Keratinocyte (primary cell): ENCODE measurements around the gene ASMT. TPM values are rescaled to one million over a fixed set of nuclear protein-coding genes. Genes with fewer than 3 reads are reported as not detected.
"Not testable (repeated sequence)": the region's sequence is repeated elsewhere in the genome, so short reads cannot be mapped to it uniquely, and the experiment has no call there.

Experiments used
- DNase-seq: peaks from one replicate; pipeline ENCODE4 v3.0.0-alpha.2; 2011; ENCODE audit warnings: low read depth, missing footprints, low spot score
- FAIRE-seq: peaks from 2 replicates; lab custom pipeline; 2011; peaks lifted over from hg19 to GRCh38; lab: Jason Lieb, UNC
- H2AFZ ChIP-seq: 2 replicates; pipeline ENCODE4 v1.6.0; 2012; ENCODE audit warnings: low read length, control low read depth, inconsistent platforms; ENCODE audit not compliant: control insufficient read depth
- H3K27ac ChIP-seq: 2 replicates; pipeline ENCODE4 v1.5.1; 2011; ENCODE audit warnings: low read length; ENCODE audit not compliant: control insufficient read depth, insufficient read depth
- H3K27me3 ChIP-seq: 3 replicates; pipeline ENCODE4 v1.6.0; 2011; ENCODE audit warnings: low read length; ENCODE audit not compliant: control insufficient read depth, insufficient read depth; ENCODE audit errors: extremely low read depth
- H3K36me3 ChIP-seq, 2 experiments: 2 replicates in 1 of 2; 3 replicates in 1 of 2; pipeline ENCODE4 v1.5.1; 2011; ENCODE audit warnings: low read length in 2 of 2, mild to moderate bottlenecking in 1 of 2; ENCODE audit not compliant: control insufficient read depth in 2 of 2, insufficient read depth in 2 of 2; ENCODE audit errors: extremely low read depth in 1 of 2
- H3K4me1 ChIP-seq: 3 replicates; pipeline ENCODE4 v1.5.1; 2011; ENCODE audit warnings: low read length; ENCODE audit not compliant: control insufficient read depth, insufficient read depth; ENCODE audit errors: extremely low read depth
- H3K4me2 ChIP-seq: 3 replicates; pipeline ENCODE4 v1.6.0; 2011; ENCODE audit warnings: low read depth, low read length; ENCODE audit not compliant: control insufficient read depth, insufficient read depth; ENCODE audit errors: extremely low read depth
- H3K4me3 ChIP-seq, 3 experiments: fragments of 200-600 bp in 1 of 3; sonication (generic) in 1 of 3; 2 replicates in 2 of 3; 3 replicates in 1 of 3; pipeline ENCODE4 v1.5.1; 2011 to 2016; ENCODE audit warnings: low read length in 3 of 3, mild to moderate bottlenecking in 3 of 3, control low read depth in 2 of 3, inconsistent platforms in 1 of 3, low read depth in 1 of 3, mixed read lengths in 1 of 3, mixed run types in 1 of 3, moderate library complexity in 1 of 3; ENCODE audit not compliant: control insufficient read depth in 2 of 3, insufficient read depth in 2 of 3; ENCODE audit errors: extremely low read depth in 1 of 3
- H3K79me2 ChIP-seq: 2 replicates; pipeline ENCODE4 v1.6.0; 2012; ENCODE audit warnings: low read length; ENCODE audit not compliant: control insufficient read depth, insufficient read depth
- H3K9ac ChIP-seq: 3 replicates; pipeline ENCODE4 v1.6.0; 2011; ENCODE audit warnings: low read length; ENCODE audit not compliant: control insufficient read depth, insufficient read depth; ENCODE audit errors: extremely low read depth
- H3K9me1 ChIP-seq: 3 replicates; pipeline ENCODE4 v1.6.0; 2011; ENCODE audit warnings: low read length; ENCODE audit not compliant: control insufficient read depth, insufficient read depth; ENCODE audit errors: extremely low read depth
- H3K9me3 ChIP-seq: 2 replicates; pipeline ENCODE4 v1.5.1; 2012; ENCODE audit warnings: low read depth, low read length; ENCODE audit not compliant: control insufficient read depth
- H4K20me1 ChIP-seq: 3 replicates; pipeline ENCODE4 v1.6.0; 2011; ENCODE audit warnings: low read length; ENCODE audit not compliant: control insufficient read depth, insufficient read depth; ENCODE audit errors: extremely low read depth
- EZH2 ChIP-seq: IDR thresholded peaks from one replicate; pipeline ENCODE4 v1.6.1; 2012; ENCODE audit warnings: inconsistent platforms, mild to moderate bottlenecking, low read length, moderate library complexity
- dilution Hi-C: fragments of 300-500 bp; cut with MboI; formaldehyde crosslinking; loops from one replicate; pipeline ENCODE4 v1.7.0; 2020; ENCODE audit warnings: low sequenced_read_pairs; ENCODE audit not compliant: extremely low pct_ligation_motif_present
- polyA plus RNA-seq, 5 experiments: library from polyadenylated mRNA; depleted of rRNA in 3 of 5; stranded (reverse) in 3 of 5; stranded (forward) in 1 of 5; unstranded in 1 of 5; fragments of >200 nt; gene quantifications; 1 replicate in 1 of 5; 2 replicates in 3 of 5; 3 replicates in 1 of 5; pipeline versions ENCODE4 v1.2.1 to v1.2.3, GENCODE V29; 2011 to 2012; ENCODE audit warnings: missing spikeins in 2 of 5, low read depth in 1 of 5, low replicate concordance in 1 of 5
- TF ChIP-seq, protein P1 (sequence below), 3 experiments: IDR thresholded peaks in 1 of 3; conservative IDR thresholded peaks in 1 of 3; optimal IDR thresholded peaks in 1 of 3; 2 replicates in 2 of 3; 3 replicates in 1 of 3; pipeline versions ENCODE3 to v1.5.1; 2011; ENCODE audit warnings: low read length in 3 of 3, mild to moderate bottlenecking in 3 of 3, moderate library complexity in 2 of 3, control low read depth in 1 of 3, inconsistent platforms in 1 of 3; ENCODE audit not compliant: insufficient read depth in 2 of 3; ENCODE audit errors: extremely low read depth in 1 of 3

ASMT gene
- polyA plus RNA-seq, 1 donor (not counting 4 experiments of a cell fraction or from before 2014, with no cell fraction given) = not detected

DNA sequence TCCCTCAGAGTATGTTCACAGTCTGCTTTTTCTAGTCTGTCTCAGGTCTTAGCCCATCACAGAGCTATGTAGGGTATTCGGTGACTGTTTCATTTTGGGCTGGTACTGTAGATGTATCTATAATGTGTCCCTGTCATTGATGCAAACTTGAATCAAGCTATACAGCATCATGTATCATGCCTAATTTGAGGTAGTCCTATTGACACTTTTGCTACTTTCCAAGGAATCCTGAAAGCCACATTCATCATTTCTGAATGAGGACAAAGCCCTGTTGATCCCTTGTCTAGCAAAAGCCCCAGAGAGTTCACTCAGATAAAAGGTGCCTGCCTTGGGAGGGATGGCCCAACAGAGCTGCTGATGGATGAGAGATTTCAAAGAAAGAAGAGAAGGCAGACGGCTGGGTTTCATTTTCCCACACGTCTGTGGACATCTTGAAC is 70.6 kb downstream of the ASMT start:
- H3K9me1 ChIP-seq, H2AFZ ChIP-seq, H3K4me2 ChIP-seq, DNase-seq, H3K9ac ChIP-seq, H3K27ac ChIP-seq, H3K4me3 ChIP-seq, H3K79me2 ChIP-seq, H3K27me3 ChIP-seq, H4K20me1 ChIP-seq, H3K36me3 ChIP-seq, FAIRE-seq, H3K4me1 ChIP-seq, dilution Hi-C loops, H3K9me3 ChIP-seq: not testable (repeated sequence)

DNA sequence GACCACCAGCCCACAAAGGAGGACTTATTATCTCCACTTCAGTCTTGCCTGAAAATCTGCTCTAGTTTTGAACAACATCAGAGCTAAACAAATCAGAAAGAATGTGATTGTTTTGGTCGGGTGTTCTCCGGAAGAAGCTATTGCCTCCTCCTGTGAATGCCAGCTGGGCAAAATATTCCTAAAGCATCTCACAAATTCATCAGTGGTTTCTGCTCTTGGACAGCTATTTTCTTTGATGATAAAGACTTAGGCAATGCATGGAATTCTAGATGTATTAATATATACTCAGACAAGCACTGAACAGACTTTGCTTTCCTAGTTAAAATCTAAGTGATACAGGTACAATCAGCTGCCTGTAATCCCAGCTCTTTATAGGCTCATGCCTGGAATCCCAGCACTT is 71.8 kb downstream of the ASMT start:
- no peaks in the 10 kb centered on the region for H3K79me2 ChIP-seq
- H3K9me1 ChIP-seq = no peaks in the 10 kb centered on the region
- dilution Hi-C loops = no loop called here
- H3K36me3 ChIP-seq = no peaks in the 10 kb centered on the region
- no peak overlapping the region for H3K4me2 ChIP-seq
- TF ChIP-seq EZH2 = no peak
- TF ChIP-seq, protein P1, sequence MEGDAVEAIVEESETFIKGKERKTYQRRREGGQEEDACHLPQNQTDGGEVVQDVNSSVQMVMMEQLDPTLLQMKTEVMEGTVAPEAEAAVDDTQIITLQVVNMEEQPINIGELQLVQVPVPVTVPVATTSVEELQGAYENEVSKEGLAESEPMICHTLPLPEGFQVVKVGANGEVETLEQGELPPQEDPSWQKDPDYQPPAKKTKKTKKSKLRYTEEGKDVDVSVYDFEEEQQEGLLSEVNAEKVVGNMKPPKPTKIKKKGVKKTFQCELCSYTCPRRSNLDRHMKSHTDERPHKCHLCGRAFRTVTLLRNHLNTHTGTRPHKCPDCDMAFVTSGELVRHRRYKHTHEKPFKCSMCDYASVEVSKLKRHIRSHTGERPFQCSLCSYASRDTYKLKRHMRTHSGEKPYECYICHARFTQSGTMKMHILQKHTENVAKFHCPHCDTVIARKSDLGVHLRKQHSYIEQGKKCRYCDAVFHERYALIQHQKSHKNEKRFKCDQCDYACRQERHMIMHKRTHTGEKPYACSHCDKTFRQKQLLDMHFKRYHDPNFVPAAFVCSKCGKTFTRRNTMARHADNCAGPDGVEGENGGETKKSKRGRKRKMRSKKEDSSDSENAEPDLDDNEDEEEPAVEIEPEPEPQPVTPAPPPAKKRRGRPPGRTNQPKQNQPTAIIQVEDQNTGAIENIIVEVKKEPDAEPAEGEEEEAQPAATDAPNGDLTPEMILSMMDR (optimal IDR thresholded peaks at IDR 0.05 in 1 of 3, IDR thresholded peaks at IDR 0.05 in 1 of 3, conservative IDR thresholded peaks at IDR 0.05 in 1 of 3; ENCODE audit: extremely low read depth in 1 of 3, insufficient read depth in 2 of 3, low read length in 3 of 3) = no peak
- FAIRE-seq (no peak), DNase-seq (no peak)
- no peak overlapping the region for H3K27ac ChIP-seq
- H3K9me3 ChIP-seq = no peaks in the 10 kb centered on the region
- no peaks in the 10 kb centered on the region for H3K4me1 ChIP-seq
- no peak overlapping the region for H3K9ac ChIP-seq
- no peak overlapping the region for H3K4me3 ChIP-seq
- H2AFZ ChIP-seq = no peak overlapping the region
- no peaks in the 10 kb centered on the region for H3K27me3 ChIP-seq
- no peaks in the 10 kb centered on the region for H4K20me1 ChIP-seq

Other genes starting within 250 kb of the ASMT start
- gene SLC25A6, start 222.9 kb upstream of the ASMT start, polyA plus RNA-seq = 179 to 351 TPM (median 187 TPM) in 3 replicates
- 13.8 to 16.3 TPM (median 15.2 TPM) in 3 replicates for gene ASMTL, start 162.2 kb upstream of the ASMT start, polyA plus RNA-seq
- not detected in 3 replicates for gene P2RY8, start 77.9 kb upstream of the ASMT start, polyA plus RNA-seq
- 12.8 to 15.1 TPM (median 13.8 TPM) in 3 replicates for gene AKAP17A, start 23.5 kb upstream of the ASMT start, polyA plus RNA-seq